HG02588 (cell line): ENCODE measurements around the gene CACNA1E.

Experiments used
- ATAC-seq: cut with Tn5 transposase; IDR thresholded peaks from one replicate; pipeline ENCODE4 v1.9.1; 2021; ENCODE audit warnings: mild to moderate bottlenecking, moderate library complexity; ENCODE audit not compliant: unreplicated experiment

CACNA1E gene

DNA sequence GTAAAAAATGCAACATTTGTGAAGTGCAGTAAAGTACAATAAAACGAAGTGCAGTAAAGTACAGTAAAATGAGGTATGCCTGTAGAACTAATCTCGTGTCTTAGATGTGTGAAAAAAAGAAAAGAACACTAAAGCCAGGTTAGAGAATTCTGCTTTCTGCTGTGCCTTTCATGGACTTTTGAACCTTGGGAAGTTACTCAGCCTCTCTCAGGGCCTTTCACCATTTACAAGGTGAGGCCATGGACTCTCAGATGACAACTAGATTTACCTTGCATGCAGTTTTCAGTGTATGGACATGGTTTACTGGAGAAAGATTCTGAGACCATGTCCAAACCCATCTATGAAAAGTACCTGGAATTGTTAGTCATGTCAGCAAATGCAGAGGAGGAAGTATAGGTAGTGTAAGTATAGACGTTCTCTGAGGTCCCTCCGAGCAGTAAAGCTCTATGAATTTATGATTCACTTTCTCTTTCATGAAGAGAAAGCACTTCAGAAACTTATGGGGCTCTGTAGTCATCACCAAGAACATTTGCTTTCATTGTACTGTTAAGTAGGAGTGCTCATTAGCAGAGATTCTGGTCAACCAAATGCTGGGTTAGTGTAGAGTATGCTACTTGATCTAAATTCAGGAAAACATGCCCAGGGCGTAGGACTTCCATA lies 143.1 kb downstream of the CACNA1E start:
- no peak for ATAC-seq

DNA sequence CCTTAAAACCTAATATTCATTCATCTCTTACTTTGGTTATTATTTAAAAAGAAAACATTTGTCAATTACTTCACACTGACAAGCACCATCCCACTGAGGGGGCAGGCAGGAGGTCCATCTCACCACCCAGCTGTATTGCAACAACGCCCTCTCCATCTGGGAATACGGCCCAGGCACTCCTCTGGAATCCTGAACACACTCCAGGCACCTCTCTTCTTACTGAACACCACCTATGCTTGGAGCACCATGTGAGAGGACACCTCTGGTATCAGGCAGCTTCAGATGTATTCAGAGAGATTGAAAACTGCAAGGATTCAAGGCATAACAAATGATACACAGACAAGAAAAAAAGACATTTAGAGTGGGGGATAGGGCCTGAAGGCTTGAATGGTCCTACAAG lies 147.1 kb downstream of the CACNA1E start:
- ATAC-seq: no peak

DNA sequence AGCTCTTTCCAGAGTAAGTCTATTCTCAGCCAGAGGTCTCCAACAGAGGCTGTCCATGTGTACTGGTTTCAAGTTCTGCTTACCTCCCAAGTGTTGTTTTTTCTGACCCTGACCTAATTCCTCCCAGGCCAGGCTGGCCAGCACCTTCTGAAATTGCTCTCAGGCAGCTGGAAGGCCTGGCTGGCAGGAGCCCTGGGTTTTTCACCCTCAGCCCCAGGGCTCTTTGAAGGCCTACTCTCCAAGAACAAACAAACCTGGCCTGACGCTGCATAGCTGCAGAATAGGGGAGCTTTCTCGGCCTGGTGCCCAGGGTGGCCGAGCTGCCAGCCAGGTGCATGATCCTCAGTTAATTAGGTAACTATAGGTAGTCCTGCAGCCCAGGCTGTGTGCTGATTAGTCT lies 147.5 kb downstream of the CACNA1E start:
- no peak for ATAC-seq

DNA sequence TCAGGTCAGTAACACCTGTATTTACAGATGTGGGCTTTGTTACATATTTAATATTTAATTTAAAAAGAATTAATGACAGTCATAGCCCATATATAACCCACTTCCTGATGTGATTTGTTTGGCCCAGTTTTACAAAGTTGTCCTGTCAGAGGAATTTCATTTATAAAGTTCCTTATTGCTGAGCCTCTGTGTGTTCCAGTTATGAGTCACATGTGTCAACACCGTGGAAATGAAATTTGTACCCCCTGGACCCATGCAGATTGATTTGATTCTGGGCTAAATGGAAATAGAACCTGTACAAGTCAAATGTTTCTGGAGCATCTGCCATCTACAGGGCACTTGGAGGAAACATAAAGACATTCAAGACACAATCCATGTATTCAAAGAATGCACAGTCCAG lies 149.2 kb downstream of the CACNA1E start:
- no peak for ATAC-seq

DNA sequence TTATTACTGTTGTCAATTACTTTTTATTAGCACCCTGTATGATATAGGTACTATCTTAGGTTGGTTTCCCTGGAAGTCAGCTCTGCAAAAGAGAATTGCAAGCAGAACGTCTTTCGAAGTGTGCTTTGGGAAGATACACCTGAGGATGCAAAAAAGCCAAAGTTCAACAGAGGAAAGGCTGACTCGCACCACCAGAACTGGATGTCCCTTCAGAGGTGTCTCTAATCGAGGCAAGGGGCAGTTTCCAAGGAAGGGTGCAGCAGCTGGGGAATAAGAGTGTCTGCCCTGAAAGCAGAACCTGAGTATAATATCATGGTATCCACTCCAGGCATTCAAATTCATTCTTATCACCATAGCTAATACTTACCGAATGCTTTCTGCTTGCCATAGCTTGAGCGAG lies 149.6 kb downstream of the CACNA1E start:
- ATAC-seq: no peak

DNA sequence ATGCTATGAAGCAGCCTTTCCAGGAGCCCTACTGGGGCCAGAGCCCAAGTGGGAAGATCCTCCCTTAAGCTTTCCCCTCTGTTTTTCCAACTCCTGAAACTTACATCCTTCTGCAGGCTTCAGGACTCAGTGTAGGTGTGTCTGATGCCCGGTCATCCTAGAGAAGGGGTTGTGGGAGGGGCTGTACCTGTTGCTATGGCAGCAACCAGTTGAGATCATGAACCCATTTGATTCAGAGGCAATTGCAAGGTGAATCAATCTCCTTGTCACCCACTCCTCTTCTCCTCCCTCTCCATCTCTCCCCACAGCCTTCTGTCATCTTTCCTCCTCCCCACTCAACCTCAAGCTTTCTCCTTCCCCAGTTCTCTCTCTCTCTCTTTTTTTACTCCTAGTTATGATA lies 151.8 kb downstream of the CACNA1E start:
- no peak for ATAC-seq

DNA sequence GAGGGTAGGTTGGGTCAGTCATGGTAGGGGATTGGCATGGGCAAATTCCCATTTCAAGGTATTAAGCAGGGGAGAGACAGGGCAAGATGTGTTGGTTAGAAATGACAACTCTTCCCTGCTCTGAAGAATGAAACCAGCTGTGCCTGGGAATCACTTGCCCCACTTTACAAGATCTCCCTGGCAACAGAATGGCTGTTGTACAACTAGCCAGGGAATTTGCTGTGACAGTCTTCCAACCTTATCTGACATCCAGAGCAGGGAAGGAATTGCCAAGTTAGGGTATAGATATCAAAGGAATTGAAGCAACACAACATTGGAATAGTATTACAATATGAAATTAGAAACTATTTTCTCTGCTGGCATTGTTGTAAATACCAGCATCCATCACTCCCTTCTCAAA lies 154.7 kb downstream of the CACNA1E start:
- ATAC-seq: no peak

DNA sequence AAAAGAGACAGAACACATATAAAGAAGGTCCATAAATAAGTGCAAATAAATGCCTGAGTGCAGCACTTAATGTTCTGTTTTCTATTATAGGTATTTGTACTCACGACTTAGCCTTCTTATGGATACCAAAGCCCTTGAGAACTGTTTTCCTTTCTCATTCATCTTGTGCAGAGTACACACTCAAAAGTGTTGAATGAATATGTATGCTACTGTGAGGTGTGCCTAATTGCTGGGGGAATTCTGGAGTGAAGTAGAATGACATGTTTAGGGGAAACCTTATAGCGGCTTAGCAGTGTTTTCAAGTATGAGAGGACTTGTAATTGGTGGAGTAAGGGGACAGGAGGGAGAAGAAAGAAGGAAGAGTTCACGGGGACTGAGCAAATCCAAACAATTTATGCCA lies 157.6 kb downstream of the CACNA1E start:
- no peak for ATAC-seq

DNA sequence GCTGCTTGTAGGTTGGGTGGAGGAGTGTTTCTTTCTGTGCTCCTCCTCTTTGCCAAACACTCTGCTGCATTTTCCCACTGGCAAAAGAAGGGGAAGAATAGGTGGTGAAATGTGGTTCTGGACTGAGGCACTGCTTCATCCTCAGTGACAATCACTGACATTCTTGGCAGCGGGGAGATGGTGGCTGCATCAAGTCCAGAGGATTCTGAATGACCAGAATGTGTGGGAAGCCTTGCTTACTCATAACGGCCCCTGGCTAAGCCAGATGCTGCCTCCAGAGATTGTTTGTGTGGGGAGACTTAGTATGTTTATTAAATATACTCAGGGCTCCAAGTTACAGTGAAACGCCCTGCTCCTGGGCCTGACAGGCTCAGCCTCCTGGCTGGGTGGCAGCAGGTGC lies 160.3 kb downstream of the CACNA1E start:
- no peak for ATAC-seq

DNA sequence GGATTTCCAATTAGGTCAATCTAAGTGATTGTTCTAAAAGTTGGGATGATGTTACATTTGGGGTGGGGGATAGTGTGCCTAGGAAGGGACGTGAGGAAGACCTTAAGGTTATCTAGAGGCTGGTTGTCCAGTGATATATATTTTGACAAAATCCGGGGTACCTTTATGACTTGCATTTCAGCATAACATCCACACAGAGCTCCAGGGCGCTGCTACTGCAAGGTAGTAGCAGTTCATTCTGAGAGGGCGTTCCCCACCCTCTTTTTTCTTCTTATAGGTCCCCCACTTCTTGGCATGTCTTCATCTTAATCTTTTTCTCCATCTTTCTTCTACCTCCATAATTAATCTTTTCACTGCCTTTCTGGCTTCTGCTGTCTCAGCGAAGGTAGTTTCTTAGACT lies 161.9 kb downstream of the CACNA1E start:
- ATAC-seq: no peak

DNA sequence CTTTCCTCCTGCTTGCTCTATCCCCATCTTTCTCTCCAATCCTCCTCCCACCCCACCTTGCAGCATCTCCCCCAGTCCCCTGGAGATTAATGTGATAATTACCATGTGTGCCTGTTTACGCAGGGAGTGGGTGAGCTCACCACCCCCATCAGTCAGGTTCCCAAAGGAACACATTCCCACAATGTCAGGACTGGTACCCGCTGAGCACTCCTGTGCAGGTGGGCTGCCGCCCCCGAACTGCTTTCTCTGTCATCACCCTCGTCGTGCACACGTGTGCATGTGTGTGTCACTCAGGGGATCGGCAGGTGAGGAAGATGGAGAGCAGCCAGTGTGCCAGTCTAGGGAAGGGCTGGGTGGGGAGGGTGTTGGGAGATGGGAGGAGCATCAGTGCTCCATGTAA lies 163.4 kb downstream of the CACNA1E start:
- no peak for ATAC-seq

DNA sequence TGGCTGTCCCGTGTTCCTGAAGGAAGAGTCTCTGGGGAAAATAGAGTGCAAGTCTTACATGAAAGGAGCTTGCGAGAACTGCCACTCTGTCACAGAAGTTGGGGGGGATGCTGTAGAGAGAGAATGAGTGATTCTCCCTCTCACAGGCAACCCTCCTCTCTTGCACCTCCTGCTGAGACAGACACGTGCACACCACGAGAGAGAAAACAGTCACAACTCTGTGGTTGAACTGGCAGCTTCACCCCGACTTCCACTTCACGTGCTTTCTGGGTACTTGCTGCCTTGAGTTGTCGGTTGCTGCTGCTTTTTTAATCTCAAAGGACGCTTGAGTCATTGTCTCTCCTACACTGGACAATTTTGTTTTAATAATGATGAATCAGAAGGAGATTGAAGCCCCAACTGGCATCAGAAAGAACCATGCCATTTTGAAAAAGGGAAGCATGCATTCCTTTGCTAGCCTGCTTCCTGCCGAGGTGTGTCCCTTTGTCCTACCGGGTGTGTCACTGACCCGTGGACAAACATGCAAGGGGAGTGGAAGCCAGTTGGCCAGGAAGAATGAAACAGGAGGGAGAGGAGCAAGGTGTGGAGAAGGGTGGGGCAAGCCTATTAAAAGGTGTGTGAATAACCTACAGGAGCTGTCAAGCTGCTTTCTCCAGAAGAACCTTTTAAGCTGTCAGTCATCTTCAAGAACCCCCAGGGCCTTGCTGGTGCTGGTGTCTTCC lies 164.2 kb downstream of the CACNA1E start:
- ATAC-seq: no peak

DNA sequence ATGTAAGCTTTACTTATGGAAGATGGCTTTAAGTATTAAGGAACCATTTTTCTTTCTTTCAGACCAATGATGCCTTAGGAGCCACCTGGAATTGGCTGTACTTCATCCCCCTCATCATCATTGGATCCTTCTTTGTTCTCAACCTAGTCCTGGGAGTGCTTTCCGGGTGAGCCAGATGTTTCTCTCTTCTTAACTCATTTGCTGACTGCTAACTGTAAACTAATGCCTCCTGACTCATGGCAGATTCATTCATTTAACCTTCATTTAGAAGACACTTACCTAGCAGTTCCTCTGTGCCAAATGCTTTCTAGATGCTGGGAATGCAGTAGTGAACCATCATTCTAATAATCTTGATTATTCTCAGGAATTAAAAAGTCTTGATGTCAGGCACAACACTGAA lies 168.0 kb downstream of the CACNA1E start:
- no peak for ATAC-seq

DNA sequence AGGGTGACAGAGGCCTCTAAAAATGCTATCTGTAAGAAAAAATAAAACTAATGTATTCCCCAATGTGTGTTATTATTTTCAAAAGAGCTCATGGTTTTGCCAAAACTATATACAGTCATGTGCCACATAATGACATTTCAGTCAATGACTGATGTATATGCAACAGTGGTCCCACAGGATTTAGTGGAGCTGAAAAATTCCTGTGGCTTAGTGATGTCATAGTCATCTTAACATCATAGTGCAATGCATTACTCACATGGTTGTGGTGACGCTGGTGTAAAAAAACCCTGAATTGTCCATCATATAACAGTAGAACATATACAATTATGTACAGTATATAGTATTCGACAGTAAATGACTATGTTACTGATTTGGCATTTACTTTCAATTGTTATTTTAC lies 172.4 kb downstream of the CACNA1E start:
- ATAC-seq: no peak

DNA sequence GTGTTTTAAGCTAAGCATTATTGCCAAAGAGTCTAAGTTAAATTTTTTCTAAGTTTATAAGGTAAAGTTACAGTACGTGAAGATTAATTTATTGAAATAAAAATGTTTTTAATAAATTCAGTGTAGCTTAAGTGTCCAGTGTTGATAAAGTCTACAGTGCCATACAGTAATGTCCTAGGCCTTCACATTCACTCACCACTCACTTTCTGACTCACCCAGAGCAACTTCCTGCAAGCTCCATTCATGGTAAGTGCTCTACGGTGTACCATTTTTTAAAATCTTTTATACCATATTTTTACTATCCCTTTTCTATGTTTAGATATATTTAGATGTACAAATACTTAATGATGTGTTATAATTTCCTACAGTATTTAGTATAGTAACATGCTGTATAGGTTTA lies 173.2 kb downstream of the CACNA1E start:
- ATAC-seq: no peak

DNA sequence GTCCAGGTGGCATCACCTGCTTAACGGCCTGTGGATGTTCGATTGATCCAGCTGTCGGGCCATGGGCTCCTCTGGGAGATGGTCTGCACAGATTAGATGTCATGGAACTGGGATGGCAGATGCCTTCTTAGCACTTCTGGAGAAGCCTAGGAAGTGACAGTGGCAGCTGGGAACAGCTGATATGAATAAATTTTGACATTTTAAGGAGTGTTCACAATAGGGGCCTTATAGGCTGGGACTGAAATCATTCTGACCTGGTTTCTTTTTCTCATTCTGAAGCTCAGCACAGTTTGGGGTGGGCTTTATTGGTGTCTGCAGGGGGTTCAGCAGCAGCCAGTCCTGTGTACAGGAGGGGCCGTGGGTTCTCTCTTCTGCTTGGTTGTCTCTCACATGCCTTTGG lies 175.3 kb downstream of the CACNA1E start:
- ATAC-seq: no peak

DNA sequence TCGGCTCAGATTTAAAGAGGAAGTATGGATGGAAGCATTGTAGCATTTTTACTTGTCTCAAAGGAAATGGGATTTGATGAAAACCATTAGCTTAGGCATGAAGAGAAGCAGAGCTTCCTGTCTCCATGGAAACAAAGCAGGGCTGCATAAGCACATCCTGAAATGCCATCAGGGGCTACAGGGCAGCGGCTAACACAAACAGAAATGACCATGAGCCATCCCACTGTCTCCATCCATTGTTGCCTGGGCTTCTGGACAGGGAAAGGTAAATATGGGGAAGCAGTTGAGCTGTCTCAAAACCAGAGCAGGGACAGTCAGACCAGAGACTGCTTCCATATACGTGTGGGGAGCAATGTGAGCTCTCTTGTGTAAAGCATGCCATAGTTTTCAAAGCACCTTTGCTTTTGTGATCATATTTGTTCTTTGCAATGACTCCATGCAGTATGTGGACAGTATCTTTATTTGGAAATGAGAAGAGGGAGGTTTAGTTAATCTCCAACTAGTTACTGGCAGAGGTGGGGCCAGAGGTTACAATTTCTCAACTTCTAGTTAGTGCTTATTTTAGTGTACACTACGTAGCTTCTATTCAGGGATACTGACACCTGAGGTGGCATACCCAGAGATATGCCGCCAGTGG lies 176.1 kb downstream of the CACNA1E start:
- ATAC-seq: no peak

DNA sequence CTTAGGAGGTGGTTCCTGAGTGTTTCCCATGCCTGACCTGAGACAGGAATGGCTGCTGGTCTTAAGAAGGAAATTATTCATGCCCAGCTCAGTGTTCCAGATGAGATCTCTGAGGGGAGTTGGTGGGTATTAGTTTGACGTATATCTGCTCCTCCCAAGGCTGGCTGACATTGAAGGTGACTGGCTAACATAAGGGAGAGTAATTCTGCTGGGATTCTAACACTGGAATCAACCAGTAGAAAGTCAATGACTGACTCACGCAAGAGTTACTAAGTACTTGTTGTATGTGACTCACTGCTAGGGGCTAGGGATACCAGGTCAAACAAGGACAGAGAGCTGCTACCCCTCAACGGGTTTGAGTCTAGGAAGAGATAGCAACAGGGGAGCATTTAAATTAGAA lies 177.3 kb downstream of the CACNA1E start:
- ATAC-seq: no peak

DNA sequence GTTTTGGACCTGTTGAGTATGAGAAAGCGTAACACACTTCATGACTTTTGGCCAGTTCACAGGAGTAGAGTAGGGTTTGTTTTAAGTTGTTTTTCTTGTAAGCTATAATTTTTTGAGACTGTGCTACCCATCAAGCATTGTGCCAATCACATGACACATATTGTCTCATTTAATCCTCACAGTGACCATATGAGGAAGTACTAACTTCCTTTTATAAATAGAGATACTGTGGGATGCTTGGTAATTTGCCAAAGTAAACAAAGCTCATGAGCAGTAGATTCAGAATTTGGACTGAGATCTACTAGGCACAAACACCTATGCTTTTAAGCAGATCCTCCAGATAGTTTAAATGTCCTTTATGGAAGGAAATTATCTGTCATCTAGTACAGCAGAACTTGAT lies 178.3 kb downstream of the CACNA1E start:
- ATAC-seq: no peak

DNA sequence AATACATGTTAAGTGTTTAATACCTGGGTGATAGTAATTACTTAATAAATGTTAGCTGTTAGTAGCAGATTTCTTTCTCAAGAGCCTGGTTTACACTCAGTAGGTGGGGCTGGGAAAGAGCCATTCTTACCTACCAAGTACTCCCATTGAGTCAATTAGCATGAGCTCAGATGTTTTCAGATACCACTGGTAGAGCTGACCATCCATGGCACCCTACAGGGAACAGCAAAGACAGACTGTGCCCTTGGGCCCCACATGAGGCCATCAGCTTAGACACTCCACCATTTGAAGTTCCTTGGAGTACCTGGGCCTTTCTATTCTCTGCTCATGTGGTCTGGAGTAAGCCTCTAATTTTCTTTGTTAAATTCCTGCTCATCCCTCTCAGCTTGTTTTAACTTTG lies 179.3 kb downstream of the CACNA1E start:
- no peak for ATAC-seq

DNA sequence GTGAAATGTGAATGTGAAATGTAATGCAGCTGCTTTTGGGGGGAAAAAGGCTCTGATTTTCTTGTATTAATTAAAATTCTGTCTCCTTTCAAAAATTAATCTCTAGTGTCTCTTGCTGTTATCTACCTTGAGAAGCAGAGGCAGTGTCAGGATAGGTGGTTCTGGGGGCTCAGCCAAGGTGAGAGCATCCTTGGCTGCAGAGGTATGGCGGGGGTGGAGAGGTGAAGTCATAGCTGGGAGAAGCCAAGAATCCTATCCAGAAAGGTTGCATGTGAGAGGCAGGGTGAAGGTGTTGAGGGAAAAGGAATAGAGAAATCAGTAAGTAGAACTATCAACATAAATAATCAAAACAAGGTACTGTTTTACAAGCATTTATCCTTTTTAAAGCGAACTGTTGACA lies 181.2 kb downstream of the CACNA1E start:
- no peak for ATAC-seq

DNA sequence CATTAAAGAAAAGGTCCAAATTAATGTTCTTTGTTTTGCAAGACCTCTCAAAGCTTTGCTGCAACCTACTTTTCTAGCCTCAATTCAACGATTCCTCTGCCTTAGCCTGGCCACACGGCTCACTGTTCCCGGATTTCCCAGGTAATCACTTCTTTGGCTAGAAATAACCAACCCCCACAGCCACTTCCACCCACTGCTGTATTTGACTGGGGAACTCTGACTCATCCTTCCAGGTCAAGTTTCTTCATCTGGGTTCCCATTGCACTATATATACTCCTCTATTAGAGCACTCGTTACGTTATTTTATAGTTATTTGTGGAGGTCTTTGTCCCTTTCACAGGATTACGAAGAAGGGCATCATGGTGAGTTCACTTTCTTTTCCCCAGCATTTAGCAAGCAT lies 185.9 kb downstream of the CACNA1E start:
- no peak for ATAC-seq
